Subcutaneous abdominal adipose tissue (tissue), 5 donors: Measurements from ENCODE around the gene PIK3R4.

ENCODE experiments used
- H3K27ac ChIP-seq: one replicate; pipeline ENCODE4 v1.7.0; 2013; ENCODE audit warnings: low read depth, mild to moderate bottlenecking, inconsistent platforms, low read length, moderate library complexity
- H3K27me3 ChIP-seq, 5 donors: one replicate each; pipeline ENCODE4 v1.7.0; 2013; ENCODE audit warnings: low read length in 5 of 5, inconsistent platforms in 1 of 5; ENCODE audit not compliant: control insufficient read depth in 5 of 5, insufficient read depth in 4 of 5
- H3K36me3 ChIP-seq, 5 donors: one replicate each; pipeline ENCODE4 v1.7.0; 2013; ENCODE audit warnings: low read length in 5 of 5; ENCODE audit not compliant: control insufficient read depth in 5 of 5, insufficient read depth in 5 of 5
- H3K4me1 ChIP-seq, 5 donors: one replicate each; pipeline ENCODE4 v1.7.0; 2013; ENCODE audit warnings: low read length in 5 of 5, mild to moderate bottlenecking in 3 of 5, moderate library complexity in 1 of 5; ENCODE audit not compliant: control insufficient read depth in 5 of 5, insufficient read depth in 5 of 5
- H3K4me3 ChIP-seq, 5 donors: one replicate each; pipeline ENCODE4 v1.7.0; 2013; ENCODE audit warnings: low read length in 5 of 5, low read depth in 1 of 5
- H3K9ac ChIP-seq, 5 donors: one replicate each; pipeline ENCODE4 v1.7.0; 2013; ENCODE audit warnings: low read length in 5 of 5, mild to moderate bottlenecking in 4 of 5, moderate library complexity in 3 of 5
- H3K9me3 ChIP-seq, 5 donors: one replicate each; pipeline ENCODE4 v1.7.0; 2013; ENCODE audit warnings: low read length in 5 of 5; ENCODE audit not compliant: control insufficient read depth in 5 of 5
- donor health status: healthy.
- donor health status: healthy.
- donor health status: healthy.
- donor health status: healthy.
- donor health status: healthy.

PIK3R4 gene

GRCh38 chr3:130693314-130693713, 53.3 kb downstream of the PIK3R4 start:
- Histone ChIP-seq H3K4me3 (no peak overlapping the region), H3K9ac (no peak overlapping the region), H3K27ac (no peak overlapping the region), H3K9me3 (no peaks in the 10 kb centered on the region), H3K36me3 (peaks cover 21 to 28% (median 24%) of the 10 kb centered on the region in 5 donors), H3K27me3 (no peaks in the 10 kb centered on the region), H3K4me1 (no peaks in the 10 kb centered on the region)

GRCh38 chr3:130692455-130692854, 54.2 kb downstream of the PIK3R4 start:
- Histone ChIP-seq H3K36me3 (peaks cover 21 to 33% (median 22%) of the 10 kb centered on the region in 5 donors), H3K27me3 (no peaks in the 10 kb centered on the region), H3K4me3 (no peak overlapping the region), H3K4me1 (no peaks in the 10 kb centered on the region), H3K9me3 (no peaks in the 10 kb centered on the region), H3K27ac (no peak overlapping the region), H3K9ac (no peak overlapping the region)

GRCh38 chr3:130688697-130689470, 57.7 kb downstream of the PIK3R4 start:
- Histone ChIP-seq H3K27ac (no peak overlapping the region), H3K4me3 (no peak overlapping the region), H3K36me3 (peaks cover 22 to 42% (median 31%) of the 10 kb centered on the region in 5 donors), H3K9me3 (no peaks in the 10 kb centered on the region), H3K27me3 (no peaks in the 10 kb centered on the region), H3K9ac (no peak overlapping the region), H3K4me1 (no peaks in the 10 kb centered on the region)

GRCh38 chr3:130688015-130688688, 58.5 kb downstream of the PIK3R4 start:
- peaks cover 30 to 46% (median 38%) of the 10 kb centered on the region in 5 donors for H3K36me3 ChIP-seq
- no peak overlapping the region for H3K9ac ChIP-seq
- H3K4me1 ChIP-seq, result no peaks in the 10 kb centered on the region
- H3K4me3 ChIP-seq, result no peak overlapping the region
- no peaks in the 10 kb centered on the region for H3K27me3 ChIP-seq
- no peaks in the 10 kb centered on the region for H3K9me3 ChIP-seq
- H3K27ac ChIP-seq, result no peak overlapping the region

- peaks cover 0 to 2% (median 0%) of the 10 kb centered on the region in 5 donors for H3K4me1 ChIP-seq
- no peak overlapping the region for H3K27ac ChIP-seq
- peaks cover 37 to 54% (median 46%) of the 10 kb centered on the region in 5 donors for H3K36me3 ChIP-seq
- H3K9me3 ChIP-seq, result no peaks in the 10 kb centered on the region
- H3K27me3 ChIP-seq, result no peaks in the 10 kb centered on the region
- no peak overlapping the region for H3K4me3 ChIP-seq
- H3K9ac ChIP-seq, result no peak overlapping the region
Observed at GRCh38 chr3:130687327-130687726, 59.3 kb downstream of the PIK3R4 start.

GRCh38 chr3:130686833-130687232, 59.8 kb downstream of the PIK3R4 start:
- Histone ChIP-seq H3K27me3 (no peaks in the 10 kb centered on the region), H3K4me1 (peaks cover 0 to 7% (median 0%) of the 10 kb centered on the region in 5 donors), H3K36me3 (peaks cover 41 to 54% (median 49%) of the 10 kb centered on the region in 5 donors), H3K9ac (no peak overlapping the region), H3K9me3 (no peaks in the 10 kb centered on the region), H3K27ac (no peak overlapping the region), H3K4me3 (no peak overlapping the region)

- Histone ChIP-seq H3K4me1 (peaks cover 0 to 9% (median 0%) of the 10 kb centered on the region in 5 donors), H3K4me3 (no peak overlapping the region), H3K36me3 (peaks cover 52 to 69% (median 58%) of the 10 kb centered on the region in 5 donors), H3K27ac (no peak overlapping the region), H3K27me3 (no peaks in the 10 kb centered on the region), H3K9ac (no peak overlapping the region), H3K9me3 (no peaks in the 10 kb centered on the region)
Observed at GRCh38 chr3:130682131-130682530, 64.5 kb downstream of the PIK3R4 start.

- no peak overlapping the region for H3K9ac ChIP-seq
- H3K27ac ChIP-seq, result no peak overlapping the region
- H3K27me3 ChIP-seq, result no peaks in the 10 kb centered on the region
- H3K36me3 ChIP-seq, result peaks cover 57 to 73% (median 66%) of the 10 kb centered on the region in 5 donors
- no peak overlapping the region for H3K4me3 ChIP-seq
- H3K9me3 ChIP-seq, result no peaks in the 10 kb centered on the region
- H3K4me1 ChIP-seq, result peaks cover 0 to 9% (median 0%) of the 10 kb centered on the region in 5 donors
Observed at GRCh38 chr3:130679218-130679617, 67.4 kb downstream of the PIK3R4 start.

GRCh38 chr3:130677343-130677742, 69.3 kb downstream of the PIK3R4 start:
- Histone ChIP-seq H3K9ac (no peak overlapping the region), H3K4me1 (peaks cover 0 to 8% (median 0%) of the 10 kb centered on the region in 5 donors), H3K27me3 (no peaks in the 10 kb centered on the region), H3K4me3 (no peak overlapping the region), H3K9me3 (no peaks in the 10 kb centered on the region), H3K36me3 (peaks cover 46 to 56% (median 54%) of the 10 kb centered on the region in 5 donors), H3K27ac (no peak overlapping the region)
